GM18499 (cell line): ENCODE data around the gene ARHGAP10.
A peak's percentile ranks its signal among the peaks of the same experiment; 100 is the strongest.
"Not testable (repeated sequence)": the region's sequence is repeated elsewhere in the genome, so short reads cannot be mapped to it uniquely, and the experiment has no call there.

ENCODE experiments used
- ATAC-seq: cut with Tn5 transposase; IDR thresholded peaks from one replicate; pipeline ENCODE4 v1.9.1; 2021; ENCODE audit warnings: moderate number of reproducible peaks; ENCODE audit not compliant: insufficient read depth, unreplicated experiment

The ARHGAP10 gene

GRCh38 chr4:147965873-147966272 lies 234.0 kb downstream of the ARHGAP10 start:
- no peak for ATAC-seq

- no peak for ATAC-seq
These were observed 236.8 kb downstream of the ARHGAP10 start for GRCh38 chr4:147968641-147969040.

DNA sequence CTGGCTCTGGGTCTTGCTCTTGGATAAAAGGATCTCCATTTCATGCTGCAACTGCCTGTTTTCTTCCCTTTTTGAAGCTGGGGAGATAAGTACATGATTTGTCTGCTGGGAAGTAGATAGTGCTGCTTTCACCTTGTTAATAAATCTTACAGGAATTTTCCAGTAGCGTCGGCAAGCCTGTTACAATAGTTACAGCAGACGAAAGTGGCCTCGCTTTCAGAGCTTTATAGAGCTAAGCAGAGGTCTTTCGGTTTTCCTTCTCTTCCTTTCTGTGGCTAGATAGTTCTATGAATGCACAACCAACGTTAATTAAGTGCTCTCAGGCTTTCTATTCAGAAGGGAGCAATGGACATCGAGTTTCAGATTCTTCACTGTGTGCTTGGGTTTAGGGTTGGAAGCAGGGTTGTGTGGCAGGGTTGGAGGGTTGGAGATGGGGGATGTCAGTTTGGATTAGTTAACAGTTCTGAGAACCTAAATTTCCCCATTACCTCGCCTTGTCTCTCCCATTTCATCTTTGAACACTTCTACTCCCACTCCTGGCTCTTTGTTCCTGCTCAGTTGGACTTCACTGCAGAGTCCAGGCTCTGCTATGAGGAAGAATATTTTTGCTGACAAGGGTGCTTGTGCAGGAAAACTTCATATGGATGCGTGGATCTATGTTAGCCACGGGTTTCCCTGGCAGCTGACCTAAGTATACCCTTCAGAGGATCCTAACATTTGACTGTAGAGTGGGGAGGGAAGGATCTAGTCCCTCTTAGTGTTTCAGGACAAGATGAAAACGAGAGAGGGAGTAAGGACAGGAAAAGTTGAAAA lies 237.9 kb downstream of the ARHGAP10 start:
- ATAC-seq, result no peak

DNA sequence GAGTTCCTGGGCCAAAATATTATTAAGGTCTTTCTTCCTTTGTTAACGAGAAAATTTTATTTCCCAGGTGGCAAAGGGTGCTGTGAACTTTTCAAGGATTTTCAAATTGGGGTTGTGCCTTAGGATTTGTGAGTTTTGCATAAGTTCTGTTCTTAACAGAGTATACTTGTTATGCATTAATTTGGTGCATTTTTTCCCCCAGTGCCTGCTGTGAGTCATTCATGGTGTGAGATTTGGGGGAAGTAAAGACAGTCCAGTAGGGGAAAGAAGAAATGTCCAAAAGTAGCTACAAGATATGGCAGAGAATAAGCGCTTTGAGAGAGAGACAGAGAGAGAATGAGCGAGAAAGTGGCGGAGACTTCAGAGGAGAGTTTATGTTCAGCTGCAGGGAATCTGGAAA lies 239.2 kb downstream of the ARHGAP10 start:
- no peak for ATAC-seq

- no peak for ATAC-seq
These were observed 243.4 kb downstream of the ARHGAP10 start for GRCh38 chr4:147975325-147975724.

- ATAC-seq, result no peak
These were observed 244.3 kb downstream of the ARHGAP10 start for GRCh38 chr4:147975933-147976928.

- no peak for ATAC-seq
These were observed 248.7 kb downstream of the ARHGAP10 start for GRCh38 chr4:147980586-147980985.

DNA sequence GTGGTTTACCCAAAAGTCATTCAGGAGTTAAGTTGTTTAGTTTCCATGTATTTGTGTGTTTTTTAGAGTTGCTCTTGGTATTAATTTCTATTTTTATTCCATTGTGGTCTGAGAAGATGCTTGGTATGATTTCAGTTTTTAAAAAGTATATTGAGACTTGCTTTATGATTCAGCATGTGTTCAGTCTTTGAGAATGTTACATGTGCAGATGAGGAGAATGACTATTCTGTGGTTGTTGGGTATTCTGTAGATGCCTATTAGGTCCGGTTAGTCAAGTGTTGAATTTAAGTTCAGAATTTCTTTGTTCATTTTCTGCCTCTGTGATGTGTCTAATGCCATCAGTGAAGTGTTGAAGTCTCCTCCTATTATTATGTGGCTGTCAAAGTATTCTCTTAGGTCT lies 249.4 kb downstream of the ARHGAP10 start:
- ATAC-seq, result peak; percentile 97

DNA sequence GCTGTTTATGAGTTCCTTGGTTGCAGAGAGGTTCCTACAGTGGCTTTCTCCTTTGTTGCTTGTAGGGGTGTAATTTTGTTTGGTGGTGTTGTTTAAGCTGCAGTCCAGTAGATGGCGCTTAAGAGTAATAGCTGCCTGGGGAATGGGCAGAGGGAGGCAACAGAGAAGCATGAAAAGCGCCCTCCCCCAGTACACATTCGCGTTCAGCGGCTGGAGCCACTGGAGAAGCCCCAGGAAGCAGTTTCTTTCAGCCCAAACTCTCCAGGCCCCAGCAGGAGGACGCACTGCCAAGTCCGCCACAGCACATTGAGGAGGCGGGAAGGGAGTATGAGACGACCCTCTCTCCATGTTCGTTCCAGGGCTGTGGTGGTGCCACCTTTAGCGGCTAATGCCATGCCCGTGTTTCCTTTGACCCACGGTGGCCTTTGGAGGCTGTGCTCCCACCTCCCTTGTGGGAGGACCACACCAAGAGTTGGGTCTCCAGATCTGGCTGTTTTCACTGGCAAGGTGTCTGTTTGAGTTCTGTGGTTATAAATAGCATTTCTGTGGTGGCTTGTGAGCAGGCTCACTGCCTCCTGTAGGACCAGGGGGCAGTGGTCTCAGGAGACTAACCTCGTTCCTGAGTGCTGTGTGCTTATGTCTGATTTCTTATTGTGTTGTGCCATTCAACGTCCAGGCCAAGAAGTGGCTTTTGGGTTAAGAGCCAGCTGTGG lies 252.3 kb downstream of the ARHGAP10 start:
- no peak for ATAC-seq

GRCh38 chr4:147984778-147985138 lies 252.9 kb downstream of the ARHGAP10 start:
- ATAC-seq, result no peak

DNA sequence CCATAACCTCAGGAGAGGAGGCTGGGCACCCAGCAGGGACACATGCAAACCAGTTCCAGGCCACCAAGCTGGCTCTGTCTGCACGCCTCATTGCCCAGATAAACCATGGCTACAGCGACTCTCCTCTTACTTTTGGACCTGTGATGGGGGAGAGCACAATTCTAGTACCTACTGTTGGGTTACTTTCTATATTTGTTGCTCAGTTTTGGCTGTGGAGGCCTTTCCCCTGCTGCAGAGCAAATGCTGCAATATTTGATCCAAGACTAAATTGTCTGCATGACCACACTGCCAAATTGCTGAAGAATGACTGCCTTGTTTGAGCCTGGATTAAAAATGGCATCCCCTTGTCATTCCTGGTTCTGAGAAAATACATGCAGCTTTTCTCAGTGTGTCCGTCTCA lies 253.5 kb downstream of the ARHGAP10 start:
- ATAC-seq, result no peak

DNA sequence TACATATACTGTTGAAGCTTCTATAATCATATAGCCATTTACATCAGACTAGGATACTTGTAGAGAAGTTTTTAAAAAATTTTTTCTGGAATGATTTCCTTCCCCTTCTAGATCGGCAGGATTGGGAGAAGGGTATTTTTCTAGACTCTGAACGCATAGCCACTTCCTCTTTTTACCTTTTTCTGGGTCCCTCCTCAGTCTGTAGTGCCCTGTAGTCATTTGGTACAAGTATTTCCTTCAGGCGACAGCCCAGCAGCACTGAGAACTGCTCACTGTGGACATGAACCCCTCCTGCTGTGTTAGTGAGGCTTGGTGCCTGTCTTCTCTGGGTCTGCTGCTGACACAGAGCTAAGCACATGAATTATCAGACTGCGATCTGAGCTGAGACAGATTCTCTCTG lies 255.4 kb downstream of the ARHGAP10 start:
- peak; percentile 56 for ATAC-seq

DNA sequence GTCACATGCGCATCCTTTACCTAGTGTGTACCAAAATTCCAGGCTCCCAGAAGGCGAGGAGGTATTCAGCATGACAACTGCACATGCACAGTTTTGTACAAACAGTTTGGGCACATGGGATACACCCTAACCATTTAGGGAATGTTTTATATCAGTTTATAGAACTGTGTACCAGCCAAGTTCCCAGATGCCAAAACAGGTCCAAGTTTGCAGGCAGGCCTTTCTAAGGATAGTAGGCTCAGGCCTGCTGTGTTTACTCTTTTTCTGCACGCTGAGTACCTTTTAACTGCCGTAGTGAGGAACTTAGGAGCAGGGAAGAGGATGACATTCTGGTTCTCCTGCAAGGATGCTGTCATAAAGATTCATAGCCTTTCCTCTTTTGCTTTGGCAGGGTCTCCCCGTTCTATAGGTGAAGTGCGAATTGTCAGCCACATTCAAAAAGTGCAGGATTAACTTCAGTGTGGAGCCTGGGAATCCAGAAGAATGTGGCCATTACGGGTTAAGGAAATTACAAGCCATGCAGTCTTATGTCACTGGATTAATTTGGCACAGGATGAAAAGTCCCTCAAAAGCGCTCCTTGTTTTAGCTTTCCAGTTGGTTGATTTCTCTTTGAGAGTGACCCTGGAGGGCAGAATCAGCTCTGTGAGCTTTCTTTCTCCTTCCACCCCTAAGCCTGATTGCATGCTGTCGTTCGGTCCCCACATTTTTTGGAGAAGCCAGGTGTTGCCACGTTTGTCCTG lies 259.8 kb downstream of the ARHGAP10 start:
- no peak for ATAC-seq

GRCh38 chr4:147994076-147994475 lies 262.2 kb downstream of the ARHGAP10 start:
- ATAC-seq, result no peak

DNA sequence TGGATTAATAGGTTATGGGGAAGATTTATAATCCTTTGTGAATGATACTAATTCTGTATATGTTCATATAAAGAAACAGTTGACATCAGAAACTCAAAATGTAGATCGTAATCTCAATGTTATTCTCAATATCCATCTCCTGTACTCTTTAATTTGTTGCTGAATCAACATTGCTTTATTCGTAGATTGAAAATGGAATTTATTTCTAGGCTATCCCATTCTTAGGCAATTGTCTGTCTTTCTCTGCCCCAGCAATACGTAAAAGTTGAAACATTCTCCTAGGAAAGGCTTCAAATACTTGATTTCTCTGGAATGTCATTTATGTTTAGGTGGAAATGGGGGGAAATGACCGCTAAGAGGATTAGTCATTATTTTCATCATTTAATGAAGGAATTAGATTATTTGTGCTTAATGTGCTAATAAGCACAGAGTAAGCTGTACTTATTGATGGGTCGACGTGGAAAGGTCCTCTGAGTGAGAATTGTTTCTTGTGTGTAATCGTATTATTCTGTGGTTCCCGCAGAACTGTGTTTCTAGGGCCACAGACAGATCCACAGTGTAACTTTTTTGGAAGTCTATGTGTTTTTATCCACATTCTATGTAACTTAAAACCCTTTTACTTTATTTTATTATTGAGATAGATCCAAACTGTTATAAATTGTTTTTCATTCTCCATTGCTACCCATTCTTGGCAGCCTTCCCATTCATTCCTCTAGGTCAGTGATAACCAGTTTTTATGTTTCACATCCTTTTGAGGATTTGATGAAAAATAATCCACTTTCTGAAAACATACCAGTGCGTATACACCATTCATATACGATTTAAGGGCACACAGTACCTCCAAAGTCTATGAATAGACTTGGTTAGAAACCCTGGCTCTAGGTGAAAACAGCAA lies 262.9 kb downstream of the ARHGAP10 start:
- ATAC-seq, result no peak

DNA sequence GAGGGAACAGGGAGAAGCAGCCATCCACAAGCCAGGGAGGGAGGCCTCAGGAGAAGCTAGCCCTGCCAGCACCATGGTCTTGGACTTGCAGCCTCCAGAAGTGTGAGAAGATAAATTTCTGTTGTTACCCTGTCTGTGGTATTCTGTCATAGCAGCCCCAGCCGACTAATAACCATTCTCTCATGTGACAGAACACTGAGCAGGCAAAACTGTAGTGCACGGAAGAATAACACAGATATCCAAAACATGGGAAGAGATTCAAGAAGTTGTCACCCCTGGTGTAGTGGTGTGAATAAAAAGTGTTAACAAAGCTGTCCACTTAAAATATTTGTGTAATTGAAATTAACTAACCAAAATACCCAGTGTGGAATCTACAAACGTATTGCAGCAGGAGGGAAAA lies 265.0 kb downstream of the ARHGAP10 start:
- ATAC-seq, result no peak

GRCh38 chr4:148000038-148000437 lies 268.1 kb downstream of the ARHGAP10 start:
- not testable (repeated sequence) for ATAC-seq

DNA sequence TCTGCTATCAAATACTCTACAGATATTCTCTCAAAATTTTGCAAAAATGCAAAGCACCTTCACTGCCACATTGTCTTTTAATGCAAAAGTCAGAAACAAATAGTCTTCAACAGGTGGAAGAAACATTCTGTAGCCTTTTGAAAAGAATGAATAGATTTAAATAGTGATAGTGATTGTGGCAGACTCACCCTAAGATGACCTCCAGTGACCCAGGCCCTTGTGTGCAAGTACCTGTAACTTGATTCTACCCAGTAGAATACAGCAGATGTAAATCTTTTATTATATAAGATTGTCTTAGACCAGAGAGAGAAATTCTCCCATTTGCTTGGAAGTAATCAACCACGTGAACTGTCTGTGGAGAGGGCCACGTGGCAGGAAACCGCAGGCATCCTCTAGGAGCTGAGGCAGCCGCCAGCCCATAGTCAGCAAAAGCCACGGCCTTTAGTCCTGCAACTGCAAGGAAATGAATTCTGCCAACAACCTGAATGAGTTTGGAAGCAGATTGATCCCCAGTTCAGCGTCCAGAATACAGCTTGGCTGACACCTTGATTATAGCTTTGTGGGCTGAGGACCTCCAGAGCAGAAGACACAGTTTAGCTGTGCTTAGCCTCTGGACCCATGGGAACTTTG lies 272.5 kb downstream of the ARHGAP10 start:
- no peak for ATAC-seq

DNA sequence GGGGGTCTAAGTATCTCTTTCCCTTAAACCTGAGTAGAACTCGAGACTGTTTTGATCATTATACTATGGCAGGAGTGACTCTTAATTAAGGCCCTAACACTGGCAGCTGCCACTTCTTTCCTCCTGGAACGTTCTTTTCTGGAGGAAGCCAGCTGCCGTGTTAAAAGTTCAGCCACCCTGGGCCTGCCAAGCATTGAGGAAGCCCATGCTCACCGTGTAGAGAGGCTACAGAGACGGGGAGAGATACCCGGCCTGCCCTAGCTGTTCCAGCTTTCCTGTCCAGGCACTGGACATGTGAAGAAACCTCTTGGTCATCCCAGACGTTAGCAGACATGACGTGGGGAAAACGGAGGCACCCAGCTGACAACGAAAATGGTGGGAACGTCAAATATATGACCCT lies 274.1 kb downstream of the ARHGAP10 start:
- no peak for ATAC-seq
